IMR-90 (cell line): ENCODE measurements around the gene SOX6. TPM values are rescaled to one million over a fixed set of nuclear protein-coding genes. Genes with fewer than 3 reads are reported as not detected.

Experiments used
- ATAC-seq: fragments of 200-7000 bp; cut with Tn5 transposase; 2 replicates; pipeline ENCODE4 v1.9.1; 2020; ENCODE audit warnings: low read depth, mild to moderate bottlenecking, moderate library complexity
- BruUV-seq: library from RNA; stranded (reverse); fragments of 400-500 nt; replicated peaks from 2 replicates; lab custom pipeline; 2021; lab: Mats Ljungman, UMichigan
- CTCF ChIA-PET: fragments of 300-600 bp; formaldehyde crosslinking; extraction: SDS; loops from one replicate; lab custom pipeline; 2021; ENCODE audit warnings: antibody characterized with exemption; lab: Yijun Ruan, JAX
- POLR2A ChIA-PET: fragments of 300-600 bp; sonication (Branson Sonifier 250); formaldehyde crosslinking; loops from one replicate; lab custom pipeline; 2022; ENCODE audit warnings: antibody characterized with exemption; ENCODE audit not compliant: unreplicated experiment; lab: Charles Lee
- DNase-seq: peaks from one replicate; pipeline ENCODE4 v3.0.0; 2013
- H2AFZ ChIP-seq: replicated peaks from 2 replicates; pipeline ENCODE3; 2013; ENCODE audit warnings: low read length, mild to moderate bottlenecking; ENCODE audit not compliant: poor library complexity
- H2AK5ac ChIP-seq: 2 replicates; pipeline ENCODE4 v1.6.1; 2013; ENCODE audit warnings: low read depth, low read length, inconsistent platforms
- H2AK9ac ChIP-seq: replicated peaks from 2 replicates; pipeline ENCODE3; 2013; ENCODE audit warnings: mild to moderate bottlenecking, low read depth, low read length, moderate library complexity; ENCODE audit not compliant: poor library complexity
- H2BK120ac ChIP-seq: 2 replicates; pipeline ENCODE4 v1.6.1; 2013; ENCODE audit warnings: low read depth, low read length, inconsistent platforms
- H2BK15ac ChIP-seq: 3 replicates; pipeline ENCODE4 v1.6.1; 2013; ENCODE audit warnings: low read depth, low read length, inconsistent platforms
- H2BK20ac ChIP-seq: 2 replicates; pipeline ENCODE4 v1.6.1; 2013; ENCODE audit warnings: low read depth, mild to moderate bottlenecking, inconsistent platforms, low read length, moderate library complexity
- H2BK5ac ChIP-seq: 2 replicates; pipeline ENCODE4 v1.6.1; 2013; ENCODE audit warnings: mild to moderate bottlenecking, low read depth, low read length, inconsistent platforms; ENCODE audit not compliant: poor library complexity, severe bottlenecking
- H3K14ac ChIP-seq: replicated peaks from 2 replicates; pipeline ENCODE4 v1.6.1; 2013; ENCODE audit warnings: low read depth, low read length, inconsistent platforms
- H3K18ac ChIP-seq: 2 replicates; pipeline ENCODE4 v1.6.1; 2013; ENCODE audit warnings: low read depth, low read length, control low read depth
- H3K23ac ChIP-seq: 2 replicates; pipeline ENCODE4 v1.6.1; 2013; ENCODE audit warnings: low read depth, low read length, inconsistent platforms
- H3K27ac ChIP-seq: 2 replicates; pipeline ENCODE4 v1.5.1; 2013; ENCODE audit warnings: mild to moderate bottlenecking, control low read depth, low read length; ENCODE audit not compliant: insufficient read depth
- H3K27me3 ChIP-seq: 2 replicates; pipeline ENCODE4 v1.6.1; 2013; ENCODE audit warnings: low read length; ENCODE audit not compliant: control insufficient read depth, insufficient read depth
- H3K36me3 ChIP-seq: 2 replicates; pipeline ENCODE4 v1.6.1; 2013; ENCODE audit warnings: low read length, mixed read lengths; ENCODE audit not compliant: control insufficient read depth, insufficient read depth
- H3K4ac ChIP-seq: 2 replicates; pipeline ENCODE4 v1.6.1; 2013; ENCODE audit warnings: low read depth, low read length, inconsistent platforms
- H3K4me1 ChIP-seq: 2 replicates; pipeline ENCODE4 v1.6.1; 2013; ENCODE audit warnings: low read length, mixed read lengths; ENCODE audit not compliant: control insufficient read depth, insufficient read depth
- H3K4me2 ChIP-seq: 2 replicates; pipeline ENCODE4 v1.6.1; 2013; ENCODE audit warnings: low read depth, mild to moderate bottlenecking, control low read depth, low read length, moderate library complexity
- H3K4me3 ChIP-seq: 2 replicates; pipeline ENCODE4 v1.5.1; 2013; ENCODE audit warnings: low read depth, mild to moderate bottlenecking, control low read depth, low read length, moderate library complexity; ENCODE audit not compliant: insufficient read depth
- H3K56ac ChIP-seq: 2 replicates; pipeline ENCODE4 v1.6.1; 2013; ENCODE audit warnings: low read length, inconsistent platforms; ENCODE audit not compliant: insufficient read depth; ENCODE audit errors: extremely low read depth
- H3K79me1 ChIP-seq, 2 experiments: 2 replicates each; pipeline ENCODE4 v1.6.1; 2013; ENCODE audit warnings: low read length in 2 of 2, inconsistent platforms in 1 of 2, low read depth in 1 of 2
- H3K9ac ChIP-seq: 2 replicates; pipeline ENCODE4 v1.6.1; 2013; ENCODE audit warnings: low read depth, low read length, control low read depth
- H3K9me1 ChIP-seq: 2 replicates; pipeline ENCODE4 v1.6.1; 2013; ENCODE audit warnings: low read length, inconsistent platforms; ENCODE audit not compliant: insufficient read depth
- H3K9me3 ChIP-seq: 2 replicates; pipeline ENCODE4 v1.6.1; 2013; ENCODE audit warnings: low read length; ENCODE audit not compliant: control insufficient read depth, insufficient read depth
- H4K20me1 ChIP-seq: 2 replicates; pipeline ENCODE4 v1.6.1; 2013; ENCODE audit warnings: low read length, inconsistent platforms; ENCODE audit not compliant: insufficient read depth
- H4K5ac ChIP-seq: 2 replicates; pipeline ENCODE4 v1.6.1; 2013; ENCODE audit warnings: mild to moderate bottlenecking, low read depth, low read length, control low read depth
- H4K8ac ChIP-seq, 2 experiments: 2 replicates each; pipeline ENCODE4 v1.6.1; 2013; ENCODE audit warnings: low read depth in 2 of 2, low read length in 2 of 2, control low read depth in 1 of 2, inconsistent platforms in 1 of 2
- H4K91ac ChIP-seq: 2 replicates; pipeline ENCODE4 v1.6.1; 2013; ENCODE audit warnings: low read depth, low read length, inconsistent platforms; ENCODE audit not compliant: insufficient read depth
- BHLHE40 ChIP-seq: fragments of 150-350 bp; IDR thresholded peaks from 2 replicates; pipeline ENCODE4 v1.6.1; 2016; ENCODE audit warnings: mild to moderate bottlenecking, low read depth, low read length
- CEBPB ChIP-seq: IDR thresholded peaks from 2 replicates; pipeline ENCODE4 v1.6.1; 2012; ENCODE audit warnings: low read depth, low read length, improper control_type of control experiment
- CHD1 ChIP-seq: IDR thresholded peaks from 2 replicates; pipeline ENCODE4 v1.6.1; 2012; ENCODE audit warnings: low read depth, low read length, improper control_type of control experiment
- CTCF ChIP-seq: conservative IDR thresholded peaks from 2 replicates; pipeline ENCODE4 v1.5.1; 2012; ENCODE audit warnings: mild to moderate bottlenecking, low read depth, low read length, improper control_type of control experiment
- ELK1 ChIP-seq: fragments of 150-350 bp; IDR thresholded peaks from 2 replicates; pipeline ENCODE4 v1.6.1; 2016; ENCODE audit warnings: low read depth, mild to moderate bottlenecking, low read length, moderate library complexity, borderline replicate concordance
- FOS ChIP-seq: fragments of 150-350 bp; IDR thresholded peaks from 2 replicates; pipeline ENCODE4 v1.6.1; 2016; ENCODE audit warnings: low read depth, low read length
- MAFK ChIP-seq: IDR thresholded peaks from 2 replicates; pipeline ENCODE4 v1.6.1; 2012; ENCODE audit warnings: low read depth, low read length, improper control_type of control experiment
- MAZ ChIP-seq: IDR thresholded peaks from 2 replicates; pipeline ENCODE4 v1.6.1; 2012; ENCODE audit warnings: low read depth, mild to moderate bottlenecking, low read length, improper control_type of control experiment, moderate library complexity, borderline replicate concordance
- MXI1 ChIP-seq: IDR thresholded peaks from 2 replicates; pipeline ENCODE4 v1.6.1; 2012; ENCODE audit warnings: low read depth, mild to moderate bottlenecking, low read length, moderate library complexity, borderline replicate concordance
- NFE2L2 ChIP-seq: fragments of 150-350 bp; IDR thresholded peaks from 2 replicates; pipeline ENCODE4 v1.6.1; 2016; ENCODE audit warnings: low read depth, mild to moderate bottlenecking, low read length
- POLR2A ChIP-seq: IDR thresholded peaks from 2 replicates; pipeline ENCODE4 v1.6.1; 2012; ENCODE audit warnings: mild to moderate bottlenecking, low read depth, low read length
- RAD21 ChIP-seq: IDR thresholded peaks from 2 replicates; pipeline ENCODE4 v1.6.1; 2012; ENCODE audit warnings: low read length, improper control_type of control experiment
- RCOR1 ChIP-seq: IDR thresholded peaks from 2 replicates; pipeline ENCODE4 v1.6.1; 2012; ENCODE audit warnings: mild to moderate bottlenecking, low read length, improper control_type of control experiment; ENCODE audit not compliant: insufficient replicate concordance
- RFX5 ChIP-seq: IDR thresholded peaks from 2 replicates; pipeline ENCODE4 v1.8.0; 2012; ENCODE audit warnings: low read depth, mild to moderate bottlenecking, low read length, moderate library complexity
- SMC3 ChIP-seq: fragments of 150-350 bp; IDR thresholded peaks from 2 replicates; pipeline ENCODE4 v1.6.1; 2016; ENCODE audit warnings: low read depth, mild to moderate bottlenecking, antibody characterized with exemption, low read length, moderate library complexity
- USF2 ChIP-seq: fragments of 150-350 bp; IDR thresholded peaks from 2 replicates; pipeline ENCODE4 v1.6.1; 2017; ENCODE audit warnings: mild to moderate bottlenecking, antibody characterized with exemption, low read length, low read depth
- WGBS, 2 experiments: methylation state at CpG; one replicate each; pipeline versions ENCODE4 v1.1.5 to v1.1.7; 2013; ENCODE audit warnings: missing lambda C conversion rate in 2 of 2; ENCODE audit not compliant: insufficient read length in 1 of 2; ENCODE audit errors: extremely low coverage in 2 of 2; 5-methylcytosine and 5-hydroxymethylcytosine counted together
- dilution Hi-C: fragments of 300-500 bp; cut with HindIII; formaldehyde crosslinking; loops from one replicate; pipeline ENCODE4 v1.14.3; 2018; ENCODE audit warnings: low sequenced_read_pairs; ENCODE audit not compliant: unreplicated experiment
- in situ Hi-C: fragments of 300-500 bp; cut with MboI; formaldehyde crosslinking; loops from 3 replicates; pipeline ENCODE4 v1.14.3; 2019; ENCODE audit warnings: low sequenced_read_pairs, inconsistent platforms, mixed read lengths
- intact Hi-C: fragments of 100-400 bp; cut with micrococcal nuclease; formaldehyde crosslinking; loops from 2 replicates; pipeline ENCODE4 v1.10.0; 2022
- polyA plus RNA-seq, 3 experiments: library from polyadenylated mRNA; depleted of rRNA; stranded (reverse); fragments of >200 nt; gene quantifications; 2 replicates each; pipeline ENCODE4 v1.2.3, GENCODE V29; 2012; ENCODE audit warnings: low replicate concordance in 1 of 3
- total RNA-seq: library from RNA; depleted of rRNA; stranded (reverse); fragments of >200 nt; gene quantifications from 2 replicates; pipeline ENCODE4 v1.2.3, GENCODE V29; 2012

The SOX6 gene
- total and polyA plus RNA-seq, 2 of the 4 experiments (the other 2 are of a cell fraction) = 1.7 to 7.7 TPM

- ChIA-PET CTCF (no interaction called here), POLR2A (no interaction called here)
- in situ Hi-C loops = no loop called here
- no peaks in the 10 kb centered on the region for H3K9me1 ChIP-seq
- H2AFZ ChIP-seq = no peak overlapping the region
- H3K4me1 ChIP-seq = peaks cover 3% of the 10 kb centered on the region; the same call in 1 of the 2 replicates
- H3K23ac ChIP-seq = no peak overlapping the region
- H3K4me2 ChIP-seq = no peak overlapping the region
- no peaks in the 10 kb centered on the region for H3K9me3 ChIP-seq
- H3K9ac ChIP-seq = no peak overlapping the region
- no peak overlapping the region for H2AK5ac ChIP-seq
- no peak overlapping the region for H2BK120ac ChIP-seq
- H2AK9ac ChIP-seq = no peak overlapping the region
- H4K8ac ChIP-seq = no peak overlapping the region
- TF ChIP-seq USF2 (no peak), BHLHE40 (no peak), SMC3 (no peak), CHD1 (no peak), ELK1 (no peak), CTCF (no peak), RAD21 (no peak), POLR2A (no peak), MAZ (no peak), FOS (no peak), CEBPB (no peak), RFX5 (no peak), MAFK (no peak), MXI1 (no peak), RCOR1 (no peak), NFE2L2 (no peak)
- H3K79me1 ChIP-seq = peaks cover 0 to 5% of the 10 kb centered on the region in 2 experiments; a peak in 2 of 4 replicates
- no peaks in the 10 kb centered on the region for H4K20me1 ChIP-seq
- no peak overlapping the region for H3K56ac ChIP-seq
- WGBS, 2 experiments = 100% methylated on average over 1 of the region's 5 CpGs; no CpG with 5 or more reads in 1 of the 2 experiments
- H4K5ac ChIP-seq = no peak overlapping the region
- no peak overlapping the region for H2BK15ac ChIP-seq
- H3K27me3 ChIP-seq = no peaks in the 10 kb centered on the region
- H2BK5ac ChIP-seq = no peak overlapping the region
- no peak for DNase-seq
- H3K18ac ChIP-seq = no peak overlapping the region
- H4K91ac ChIP-seq = no peak overlapping the region
- H3K36me3 ChIP-seq = no peaks in the 10 kb centered on the region
- no peak overlapping the region for H3K27ac ChIP-seq
- H3K14ac ChIP-seq = no peak overlapping the region
- no peak overlapping the region for H3K4ac ChIP-seq
- H2BK20ac ChIP-seq = no peak overlapping the region
- dilution Hi-C loops = no loop called here
- no peak for ATAC-seq
- H3K4me3 ChIP-seq = no peak overlapping the region
- intact Hi-C loops = loop anchor here (5.0 kb wide), 1 partner anchor 37 kb away; no protein-coding TSS in a partner anchor
- no TSS peak for BruUV-seq
Observed at GRCh38 chr11:16350125-16350524, 6.2 kb downstream of the SOX6 start.
